Measurements from ENCODE around the gene RPS6KA1. TPM values are rescaled to one million over a fixed set of nuclear protein-coding genes. Genes with fewer than 3 reads are reported as not detected.
A peak's percentile ranks its signal among the peaks of the same experiment; 100 is the strongest.

The RPS6KA1 gene
- total RNA-seq, 1 experiment from 2014 or later, result 65.5 TPM

GRCh38 chr1:26483980-26484379 lies 45.6 kb upstream of the RPS6KA1 start:
- no peak for TF ChIP-seq E2F1 (CRISPR knock-in tag; IDR thresholded peaks at IDR 0.05)
- TF ChIP-seq NFE2L1 (CRISPR knock-in tag; IDR thresholded peaks at IDR 0.05), result no peak
- TF ChIP-seq NR2C2 (CRISPR knock-in tag; IDR thresholded peaks at IDR 0.05), result no peak
- TF ChIP-seq E2F4 (CRISPR knock-in tag; IDR thresholded peaks at IDR 0.05; ENCODE audit: borderline replicate concordance, low read depth), result no peak
- TF ChIP-seq FOXJ3 (CRISPR knock-in tag; IDR thresholded peaks at IDR 0.05; ENCODE audit: borderline replicate concordance), result no peak
- no peak for TF ChIP-seq FOXP1 (CRISPR knock-in tag; IDR thresholded peaks at IDR 0.05; ENCODE audit: borderline replicate concordance)
- ATAC-seq (no peak), DNase-seq (ENCODE audit: low spot score) (no peak)
- CTCF ChIA-PET, result no interaction called here
- Mint-ChIP-seq H3K27me3 (ENCODE audit: low read depth) (no peaks in the 10 kb centered on the region), H3K4me3 (no peak overlapping the region), H3K4me1 (0 out of 2 replicates have a peak, but pooled peaks cover 3% of the 10 kb centered on the region), H3K27ac (no peak overlapping the region), H3K36me3 (peaks cover 4% of the 10 kb centered on the region), H3K9me3 (no peaks in the 10 kb centered on the region)
- POLR2A ChIA-PET, result no interaction called here

GRCh38 chr1:26490155-26490554 lies 39.4 kb upstream of the RPS6KA1 start:
- ATAC-seq (peak; percentile 36; the same call in 1 of the 2 replicates), DNase-seq (ENCODE audit: low spot score) (no peak)
- ChIA-PET POLR2A (interaction anchor here (1.8 kb wide), 1 partner anchor 13 kb away, joined by 3 read pairs; no protein-coding TSS in a partner anchor), CTCF (interaction anchor here (1.0 to 3.3 kb wide), 4 partner anchors 10 to 49 kb away, joined by 3 to 25 read pairs (median 6); no protein-coding TSS in a partner anchor)
- TF ChIP-seq GTF2I (CRISPR knock-in tag; conservative IDR thresholded peaks at IDR 0.05) (no peak), ZNF138 (CRISPR knock-in tag; conservative IDR thresholded peaks at IDR 0.05) (no peak)
- Mint-ChIP-seq H3K9me3 (no peaks in the 10 kb centered on the region), H3K27ac (no peak overlapping the region), H3K27me3 (ENCODE audit: low read depth) (no peaks in the 10 kb centered on the region), H3K36me3 (no peaks in the 10 kb centered on the region), H3K4me1 (no peaks in the 10 kb centered on the region), H3K4me3 (no peak overlapping the region)

- no peaks in the 10 kb centered on the region for H3K36me3 Mint-ChIP-seq
- ChIA-PET POLR2A (no interaction called here), CTCF (no interaction called here)
- H3K4me3 Mint-ChIP-seq, result no peak overlapping the region
- H3K27me3 Mint-ChIP-seq (ENCODE audit: low read depth), result no peaks in the 10 kb centered on the region
- ATAC-seq (no peak), DNase-seq (ENCODE audit: low spot score) (no peak)
- H3K9me3 Mint-ChIP-seq, result no peaks in the 10 kb centered on the region
- H3K27ac Mint-ChIP-seq, result no peak overlapping the region
- no peaks in the 10 kb centered on the region for H3K4me1 Mint-ChIP-seq
- TF ChIP-seq ESRRA (CRISPR knock-in tag; IDR thresholded peaks at IDR 0.05; ENCODE audit: borderline replicate concordance), result no peak
- TF ChIP-seq ZBTB21 (CRISPR knock-in tag; IDR thresholded peaks at IDR 0.05; ENCODE audit: borderline replicate concordance), result no peak
- TF ChIP-seq NR1H2 (CRISPR knock-in tag; IDR thresholded peaks at IDR 0.05), result no peak
- no peak for TF ChIP-seq ZNF219 (CRISPR knock-in tag; IDR thresholded peaks at IDR 0.05; ENCODE audit: borderline replicate concordance)
- TF ChIP-seq ZSCAN18 (CRISPR knock-in tag; IDR thresholded peaks at IDR 0.05), result no peak
- no peak for TF ChIP-seq FOXJ3 (CRISPR knock-in tag; IDR thresholded peaks at IDR 0.05; ENCODE audit: borderline replicate concordance)
- no peak for TF ChIP-seq SMAD4 (CRISPR knock-in tag; IDR thresholded peaks at IDR 0.05)
- no peak for TF ChIP-seq ZNF281 (CRISPR knock-in tag; IDR thresholded peaks at IDR 0.05)
- TF ChIP-seq E2F1 (CRISPR knock-in tag; IDR thresholded peaks at IDR 0.05), result no peak
- no peak for TF ChIP-seq SP1 (CRISPR knock-in tag; conservative IDR thresholded peaks at IDR 0.05)
- TF ChIP-seq JAZF1 (CRISPR knock-in tag; IDR thresholded peaks at IDR 0.05), result no peak
- no peak for TF ChIP-seq MAX (CRISPR knock-in tag; IDR thresholded peaks at IDR 0.05)
- TF ChIP-seq TEAD1 (CRISPR knock-in tag; IDR thresholded peaks at IDR 0.05), result no peak
- TF ChIP-seq NFYB (CRISPR knock-in tag; conservative IDR thresholded peaks at IDR 0.05; ENCODE audit: low read depth), result no peak
- no peak for TF ChIP-seq PRRX2 (CRISPR knock-in tag; IDR thresholded peaks at IDR 0.05)
- no peak for TF ChIP-seq ZNF512 (CRISPR knock-in tag; IDR thresholded peaks at IDR 0.05; ENCODE audit: borderline replicate concordance)
- no peak for TF ChIP-seq NR2C2 (CRISPR knock-in tag; IDR thresholded peaks at IDR 0.05)
Measured at GRCh38 chr1:26493267-26493666, 36.3 kb upstream of the RPS6KA1 start.

Measured in WTC11 (cell line).